SK-N-MC (cell line): ENCODE measurements around the gene WASF3.

ENCODE experiments used
- EZH2 ChIP-seq: fragments of 200-600 bp; sonication (generic); IDR thresholded peaks from one replicate; pipeline ENCODE4 v1.6.1; 2017; ENCODE audit warnings: antibody characterized with exemption
- POLR2AphosphoS5 ChIP-seq: IDR thresholded peaks from 2 replicates; pipeline ENCODE4 v1.6.1; 2012; ENCODE audit warnings: mild to moderate bottlenecking, low read depth, low read length, borderline replicate concordance

DNA sequence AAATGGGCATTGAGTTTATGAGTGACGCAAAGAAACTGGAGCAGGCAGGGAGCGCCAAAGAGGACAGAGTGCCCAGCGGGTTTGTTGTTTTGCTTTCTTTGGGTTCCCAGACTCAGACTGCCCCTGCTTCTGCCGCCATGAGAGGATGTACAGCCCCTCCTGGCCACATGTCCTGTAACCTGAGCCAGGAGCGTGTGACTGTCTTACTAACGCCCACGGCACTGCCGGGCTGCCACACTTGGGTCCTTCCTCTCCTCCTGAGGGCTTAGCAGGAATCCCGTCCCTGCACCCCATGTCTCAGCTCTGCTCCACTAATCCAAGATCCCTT, 122.6 kb downstream of the WASF3 start:
- TF ChIP-seq EZH2 (no peak), POLR2AphosphoS5 (no peak)
